Middle frontal gyrus (tissue), 1 donor: ENCODE measurements around the gene PIP5KL1.
"Not testable (repeated sequence)": the region's sequence is repeated elsewhere in the genome, so short reads cannot be mapped to it uniquely, and the experiment has no call there.

Experiments used
- DNase-seq: peaks from one replicate; pipeline ENCODE4 v3.0.0-alpha.2; 2015; ENCODE audit warnings: low spot score; ENCODE audit errors: extremely low spot score

The PIP5KL1 gene

GRCh38 chr9:127896395-127897192 lies 34.0 kb downstream of the PIP5KL1 start:
- no peak for DNase-seq

- no peak for DNase-seq
These were observed 34.8 kb downstream of the PIP5KL1 start for GRCh38 chr9:127895811-127896210.

GRCh38 chr9:127893392-127893791 lies 37.2 kb downstream of the PIP5KL1 start:
- DNase-seq, result peak; percentile 52

GRCh38 chr9:127892831-127893230 lies 37.7 kb downstream of the PIP5KL1 start:
- DNase-seq, result no peak

GRCh38 chr9:127890053-127890452 lies 40.5 kb downstream of the PIP5KL1 start:
- no peak for DNase-seq

- DNase-seq, result no peak
These were observed 42.8 kb downstream of the PIP5KL1 start for GRCh38 chr9:127887792-127888191.

GRCh38 chr9:127886401-127886972 lies 44.1 kb downstream of the PIP5KL1 start:
- DNase-seq, result no peak

- DNase-seq, result no peak
These were observed 44.9 kb downstream of the PIP5KL1 start for GRCh38 chr9:127885508-127886281.

- no peak for DNase-seq
These were observed 45.5 kb downstream of the PIP5KL1 start for GRCh38 chr9:127884976-127885490.

GRCh38 chr9:127884427-127884911 lies 46.1 kb downstream of the PIP5KL1 start:
- no peak for DNase-seq

GRCh38 chr9:127883959-127884358 lies 46.6 kb downstream of the PIP5KL1 start:
- DNase-seq, result no peak

GRCh38 chr9:127881715-127882114 lies 48.9 kb downstream of the PIP5KL1 start:
- not testable (repeated sequence) for DNase-seq

GRCh38 chr9:127880143-127880542 lies 50.4 kb downstream of the PIP5KL1 start:
- no peak for DNase-seq

GRCh38 chr9:127878652-127879390 lies 51.8 kb downstream of the PIP5KL1 start:
- no peak for DNase-seq

- no peak for DNase-seq
These were observed 52.5 kb downstream of the PIP5KL1 start for GRCh38 chr9:127878001-127878651.

GRCh38 chr9:127877566-127877998 lies 53.0 kb downstream of the PIP5KL1 start, which contains the start of gene AK1:
Gene AK1, minus strand, starts transcription at chr9:127877675. Its CDS starts 3,058 bp downstream, at chr9:127874617.
- peak; percentile 62 for DNase-seq

- DNase-seq, result no peak
These were observed 53.6 kb downstream of the PIP5KL1 start for GRCh38 chr9:127876764-127877562.

- DNase-seq, result no peak
These were observed 54.4 kb downstream of the PIP5KL1 start for GRCh38 chr9:127876026-127876763.
